TTC549 (cell line): ENCODE results near the gene PIPOX.

ENCODE experiments used
- FAIRE-seq: peaks from 2 replicates; lab custom pipeline; 2012; peaks lifted over from hg19 to GRCh38; lab: Jason Lieb, UNC

PIPOX gene

GRCh38 chr17:29042679-29043538 is at the start of gene PIPOX:
TSS of gene PIPOX (plus strand) at chr17:29043141. CDS start at chr17:29043226, 85 bp downstream.
- FAIRE-seq = no peak

- no peak for FAIRE-seq
These were observed 49.1 kb upstream of the PIPOX start for GRCh38 chr17:28993645-28994426.

GRCh38 chr17:28996554-28997096 is 46.3 kb upstream of the PIPOX start:
- FAIRE-seq = no peak

GRCh38 chr17:28997806-28998205 is 45.1 kb upstream of the PIPOX start:
- no peak for FAIRE-seq

- no peak for FAIRE-seq
These were observed 43.7 kb upstream of the PIPOX start for GRCh38 chr17:28999206-28999605.

GRCh38 chr17:29000973-29001372 is 42.0 kb upstream of the PIPOX start:
- no peak for FAIRE-seq

- no peak for FAIRE-seq
These were observed 40.1 kb upstream of the PIPOX start for GRCh38 chr17:29002811-29003210.

- no peak for FAIRE-seq
These were observed 39.7 kb upstream of the PIPOX start for GRCh38 chr17:29003289-29003688.

GRCh38 chr17:29004081-29004692 is 38.8 kb upstream of the PIPOX start:
- FAIRE-seq = no peak

GRCh38 chr17:29005936-29006511 is 36.9 kb upstream of the PIPOX start, which contains the start of gene SEZ6:
TSS of gene SEZ6 (minus strand) at chr17:29006033. CDS start at chr17:29005869, 164 bp downstream.
- FAIRE-seq = no peak

- no peak for FAIRE-seq
These were observed 35.5 kb upstream of the PIPOX start for GRCh38 chr17:29007456-29007855.

- FAIRE-seq = no peak
These were observed 35.0 kb upstream of the PIPOX start for GRCh38 chr17:29007860-29008455.

- FAIRE-seq = no peak
These were observed 34.4 kb upstream of the PIPOX start for GRCh38 chr17:29008591-29008990.

- no peak for FAIRE-seq
These were observed 32.8 kb upstream of the PIPOX start for GRCh38 chr17:29010129-29010528.

- no peak for FAIRE-seq
These were observed 32.4 kb upstream of the PIPOX start for GRCh38 chr17:29010586-29010985.

- FAIRE-seq = no peak
These were observed 30.4 kb upstream of the PIPOX start for GRCh38 chr17:29012535-29012934.

GRCh38 chr17:29014716-29015115 is 28.2 kb upstream of the PIPOX start:
- no peak for FAIRE-seq

GRCh38 chr17:29016345-29017210 is 26.4 kb upstream of the PIPOX start:
- FAIRE-seq = no peak

GRCh38 chr17:29018788-29019474 is 24.0 kb upstream of the PIPOX start:
- FAIRE-seq = no peak
